Stimulated activated CD4-positive, alpha-beta T cell treated with anti-CD3 and anti-CD28 coated beads, Interleukin-15, amount 100 ng/mL, for 1 hour (primary cell): ENCODE measurements around the gene DGKE.

Experiments used
- DNase-seq, 2 donors: peaks; one replicate each; pipeline ENCODE4 v3.0.0-alpha.2; 2020; ENCODE audit warnings: low read depth in 1 of 2, low spot score in 1 of 2

DGKE gene

GRCh38 chr17:56913000-56913311 lies 79.0 kb downstream of the DGKE start:
- DNase-seq: no peak

DNA sequence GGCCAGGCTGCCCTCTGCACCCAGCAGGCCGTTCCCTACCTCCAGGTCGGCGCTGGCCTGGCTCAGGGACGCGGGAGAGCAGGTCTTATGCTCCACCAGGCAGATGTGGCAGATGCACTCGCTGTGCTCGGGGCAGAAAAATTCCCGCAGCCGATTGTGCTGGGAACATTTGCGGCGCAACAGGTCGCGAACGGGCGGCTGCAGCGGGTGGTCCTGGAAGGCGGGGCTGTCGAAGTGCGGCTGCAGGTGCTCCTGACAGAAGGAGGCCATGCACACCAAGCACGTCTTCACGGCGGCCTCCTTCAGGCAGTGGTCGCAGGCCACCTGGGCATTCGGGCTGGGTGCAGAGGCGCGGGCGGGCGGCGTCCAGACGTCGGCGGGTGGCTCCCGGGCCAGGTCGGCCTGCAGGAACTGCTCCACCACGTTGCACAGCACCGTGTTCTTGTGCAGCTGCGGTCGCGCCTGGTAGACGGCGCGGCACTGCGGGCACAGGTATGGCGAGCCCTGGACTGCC lies 79.5 kb downstream of the DGKE start:
- no peak for DNase-seq

GRCh38 chr17:56913867-56914580 lies 80.1 kb downstream of the DGKE start, which contains the start of gene TRIM25:
Gene TRIM25, minus strand, starts transcription at chr17:56914049. Its CDS starts 61 bp downstream, at chr17:56913988.
- peak; percentile 64 to 84 for DNase-seq

DNA sequence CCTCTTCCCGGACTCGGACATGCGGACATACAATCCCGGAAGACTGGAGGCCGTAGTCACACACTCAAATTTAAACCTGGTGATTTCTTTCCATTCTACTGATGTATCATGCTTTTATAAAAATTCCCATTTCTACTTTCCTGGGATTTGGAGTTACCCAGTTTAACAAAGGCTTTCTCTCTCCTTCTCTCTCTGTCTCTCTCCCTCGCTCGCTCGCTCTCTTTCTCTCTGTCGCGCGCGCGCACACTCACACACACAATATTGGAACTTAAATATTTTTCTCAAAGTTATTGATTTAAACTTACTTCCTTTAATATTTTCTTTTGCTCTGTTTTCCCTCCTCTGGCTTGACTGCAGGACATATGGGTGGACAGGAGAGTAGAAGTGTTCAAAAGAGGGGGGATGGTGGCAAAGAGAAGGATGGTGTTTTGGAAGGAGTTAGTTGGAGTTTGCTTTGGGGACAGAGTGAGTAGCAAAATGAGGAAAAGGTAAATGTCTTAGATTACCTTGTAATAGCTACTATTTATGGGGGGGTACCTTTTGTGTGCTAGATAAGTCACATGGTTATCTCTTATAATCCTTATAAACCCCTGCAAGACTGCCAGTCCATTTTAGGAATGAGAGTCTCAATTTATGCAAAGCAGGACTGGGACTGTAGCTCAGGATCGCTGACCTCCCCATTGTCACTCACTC lies 80.8 kb downstream of the DGKE start:
- no peak for DNase-seq

DNA sequence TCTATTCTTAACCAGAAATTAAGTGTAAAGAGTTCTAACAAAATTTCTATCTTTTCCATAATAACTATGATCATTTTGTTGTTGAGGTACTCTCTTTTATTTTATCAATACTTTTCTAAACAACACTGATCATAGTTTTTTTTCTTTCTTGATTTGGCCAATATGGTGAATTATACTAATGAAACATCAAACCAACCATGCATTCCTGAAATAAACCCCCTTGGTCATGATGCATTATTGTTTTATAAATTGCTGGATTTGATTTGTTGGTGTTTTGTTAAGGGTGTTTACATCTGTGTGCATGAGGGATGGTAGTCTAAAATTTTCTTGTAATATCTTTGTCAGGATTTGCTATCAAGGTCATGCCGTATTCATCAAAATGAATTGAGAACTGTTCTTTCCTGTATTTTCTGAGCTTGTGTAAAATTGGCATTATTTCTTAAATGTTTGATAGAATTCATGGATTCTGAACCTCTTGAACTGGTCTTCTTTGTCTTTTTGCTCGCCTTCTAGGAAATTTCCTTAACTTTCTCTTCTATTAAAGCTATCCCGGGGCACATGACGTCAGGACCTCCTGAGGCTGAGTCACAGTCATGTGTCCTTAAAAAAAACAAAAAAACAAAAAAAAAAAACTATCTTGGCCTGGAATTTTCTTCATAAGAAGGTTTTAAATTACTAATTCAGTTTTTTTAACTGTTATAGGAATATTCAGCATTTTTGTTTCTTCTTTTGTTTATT lies 83.8 kb downstream of the DGKE start:
- no peak for DNase-seq

GRCh38 chr17:56918916-56919315 lies 85.0 kb downstream of the DGKE start:
- no peak for DNase-seq
